Dermis microvascular lymphatic vessel endothelial cell (primary cell): ENCODE data around the gene DDX39B. TPM values are rescaled to one million over a fixed set of nuclear protein-coding genes. Genes with fewer than 3 reads are reported as not detected.
"Not testable (repeated sequence)": the region's sequence is repeated elsewhere in the genome, so short reads cannot be mapped to it uniquely, and the experiment has no call there.

ENCODE experiments used
- DNase-seq, 2 donors: peaks; one replicate each; pipeline versions ENCODE4 v3.0.0 to v3.0.0-alpha.2; 2010; ENCODE audit warnings: low read depth in 2 of 2
- total RNA-seq: library from RNA; depleted of rRNA; stranded (reverse); fragments of >200 nt; gene quantifications from 2 replicates; pipeline ENCODE4 v1.2.1, GENCODE V29; 2014

The DDX39B gene
- 318 and 410 TPM in 2 replicates for total RNA-seq

DNA sequence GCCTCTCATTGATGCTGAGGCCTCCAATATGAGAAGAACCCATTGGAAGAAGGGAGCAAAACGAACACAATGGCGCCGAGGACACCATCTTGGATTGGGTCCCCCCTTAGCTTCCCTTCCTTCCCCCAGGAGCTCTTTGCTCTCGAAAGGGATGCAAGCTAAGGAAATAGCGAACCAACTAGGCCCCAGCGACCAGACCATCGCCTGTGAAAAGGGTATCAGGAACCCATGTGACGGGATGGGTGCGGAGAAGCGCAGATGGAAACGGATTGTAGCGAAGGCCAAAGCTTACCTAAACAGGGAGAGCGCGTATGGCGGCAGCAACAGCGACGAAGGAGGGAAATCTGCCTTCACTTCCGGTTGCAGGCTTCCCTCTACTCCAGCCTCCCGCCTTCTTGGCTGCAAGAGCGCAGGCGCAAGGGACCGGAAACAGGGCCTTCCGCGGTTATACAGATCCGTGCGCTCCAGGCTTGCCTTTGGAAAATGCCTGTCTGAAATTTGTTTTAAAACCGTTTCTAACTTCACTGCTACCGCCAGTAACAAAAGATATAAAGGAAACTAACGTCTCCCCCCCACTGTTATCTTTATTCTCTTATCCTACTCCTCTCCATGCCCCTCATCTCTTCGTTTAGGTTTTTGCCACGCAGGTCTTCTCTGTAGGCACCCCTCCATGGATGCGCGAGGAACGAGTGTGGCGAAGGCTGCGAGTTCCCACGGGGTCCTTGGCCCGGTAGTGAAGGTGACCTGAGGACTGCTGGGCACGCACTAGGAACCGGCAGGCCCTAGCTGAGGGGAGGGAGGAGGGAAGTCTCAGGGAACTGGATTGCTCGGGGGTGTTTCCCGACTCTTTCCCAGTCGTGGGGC lies at the start of gene DDX39B:
DDX39B (minus strand) TSS at position 346 of the 864 bp plus-strand sequence. CDS start 1,471 bp downstream, outside the sequence.
- peak; percentile 94 to 98 for DNase-seq

DNA sequence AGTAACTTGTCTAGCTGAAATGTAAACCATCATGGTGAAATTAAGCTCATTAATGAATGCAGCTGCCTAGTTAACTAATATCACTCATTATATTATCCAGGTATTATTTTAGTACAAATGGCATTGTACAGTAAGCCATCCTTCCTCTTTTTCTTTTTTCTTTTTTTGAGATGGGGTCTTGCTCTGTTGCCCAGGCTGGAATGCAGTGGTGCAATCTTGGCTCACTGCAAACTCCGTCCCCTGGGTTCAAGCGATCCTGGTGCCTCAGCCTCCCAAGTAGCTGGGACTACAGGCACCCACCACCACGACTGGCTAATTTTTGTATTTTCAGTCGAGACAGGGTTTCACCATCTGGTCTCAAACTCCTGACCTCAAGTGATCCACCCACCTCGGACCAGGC lies 48.9 kb upstream of the DDX39B start:
- DNase-seq, result not testable (repeated sequence)

DNA sequence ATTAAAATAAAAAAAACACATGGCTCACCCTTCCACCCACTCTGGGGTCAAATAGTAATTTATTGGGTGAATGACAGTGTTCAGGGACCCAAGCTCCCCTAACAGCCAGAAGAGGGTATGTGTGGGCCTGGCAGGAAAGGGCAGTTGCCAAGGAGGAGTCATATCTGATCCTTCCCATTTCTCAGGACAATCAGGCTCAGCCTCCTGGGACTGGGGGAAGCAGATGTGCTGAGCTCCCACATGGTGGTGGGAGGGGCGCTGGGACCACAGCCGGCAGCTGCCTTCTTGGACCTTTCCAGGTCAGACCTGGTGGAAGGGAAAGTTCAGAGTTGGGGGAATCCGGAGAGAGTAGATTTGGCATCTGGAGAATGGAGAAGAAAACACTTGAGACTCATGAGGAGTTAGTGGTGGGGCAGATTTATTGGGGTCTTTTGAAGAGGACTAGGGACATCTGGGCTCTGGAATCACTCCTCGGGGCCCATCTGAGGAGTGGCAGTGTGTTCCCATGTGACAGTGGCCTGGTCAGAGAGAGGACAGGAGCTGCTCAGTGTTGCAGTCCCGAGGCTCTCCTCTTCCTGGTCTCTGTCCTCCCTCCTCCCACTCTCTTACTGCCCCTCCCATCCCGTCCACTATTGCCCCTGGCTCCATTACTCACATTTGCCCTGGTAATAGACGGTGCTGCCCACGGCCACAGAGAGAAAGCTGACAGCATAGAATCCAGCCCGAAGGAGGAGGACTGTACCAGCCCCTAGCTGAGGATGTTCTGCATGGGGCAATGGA lies 47.3 kb upstream of the DDX39B start:
- DNase-seq, result no peak

DNA sequence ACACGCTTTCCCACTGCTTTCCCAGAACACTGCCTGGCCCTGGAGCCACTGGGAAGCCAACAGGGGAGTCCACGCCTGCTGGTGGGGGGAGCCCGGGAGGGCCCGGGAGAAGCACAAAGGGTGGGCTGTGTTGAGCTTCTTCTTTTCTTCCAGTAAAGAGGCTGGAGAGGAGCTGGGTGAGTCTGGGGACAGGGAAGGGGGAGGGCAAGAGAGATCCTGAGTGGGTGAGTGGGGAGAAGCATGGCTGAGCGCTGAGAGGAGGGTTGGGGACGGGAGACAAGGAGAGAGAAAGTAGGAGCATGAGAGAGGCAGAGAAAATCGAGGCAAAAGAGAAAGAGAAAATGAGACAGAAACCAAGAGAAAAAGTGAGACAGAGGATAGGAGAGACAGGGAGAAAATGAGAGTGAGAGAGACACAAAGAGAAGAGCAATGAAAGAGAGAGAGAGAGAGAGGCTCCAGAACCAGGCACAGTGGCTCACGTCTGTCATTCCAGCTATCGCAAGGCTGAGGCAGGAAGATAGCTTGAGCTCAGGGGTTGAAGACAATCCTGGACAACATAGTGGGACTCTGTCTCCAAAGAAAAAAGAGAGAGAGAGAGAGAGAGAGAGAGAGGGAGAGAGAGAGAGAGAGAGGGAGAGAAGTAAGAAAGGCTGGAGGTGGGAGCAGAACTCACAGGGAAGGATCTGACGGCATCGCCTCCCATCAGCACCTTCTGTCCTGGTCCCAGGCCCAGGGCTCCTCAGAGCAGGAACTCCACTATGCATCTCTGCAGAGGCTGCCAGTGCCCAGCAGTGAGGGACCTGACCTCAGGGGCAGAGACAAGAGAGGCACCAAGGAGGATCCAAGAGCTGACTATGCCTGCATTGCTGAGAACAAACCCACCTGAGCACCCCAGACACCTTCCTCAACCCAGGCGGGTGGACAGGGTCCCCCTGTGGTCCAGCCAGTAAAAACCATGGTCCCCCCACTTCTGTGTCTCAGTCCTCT lies 46.3 kb upstream of the DDX39B start:
- no peak for DNase-seq

DNA sequence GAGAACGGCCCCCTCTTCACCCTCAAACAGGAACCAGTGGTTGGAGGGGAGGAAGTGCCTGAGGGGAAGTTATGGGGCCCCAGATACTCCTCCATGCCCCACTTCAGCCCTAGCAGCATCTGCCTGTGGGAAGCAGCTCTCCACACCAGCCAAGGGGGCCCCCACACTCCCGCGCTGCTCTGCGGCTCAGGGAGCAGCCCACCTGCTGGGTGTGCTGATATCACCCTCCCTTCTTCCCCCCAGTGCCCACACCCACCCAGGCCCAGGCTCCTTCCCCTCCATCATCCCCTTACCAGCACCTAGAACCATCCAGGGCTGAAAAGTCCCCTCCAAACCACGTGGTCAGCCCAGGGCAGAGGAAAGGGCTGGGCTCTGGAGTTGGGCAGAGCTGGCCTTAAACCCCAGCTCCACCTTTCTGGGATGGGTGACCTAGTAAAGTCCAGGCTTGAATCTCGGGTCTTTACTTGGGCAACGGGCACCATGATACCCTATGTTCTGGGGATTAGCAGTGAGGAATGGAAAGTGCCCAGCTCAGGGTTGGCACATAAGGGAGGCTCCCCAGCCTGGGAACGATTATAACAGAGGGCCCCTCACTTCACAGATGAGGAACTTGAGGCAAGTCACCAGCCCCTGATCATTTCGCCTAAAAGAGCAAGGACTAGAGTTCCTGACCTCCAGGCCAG lies 44.9 kb upstream of the DDX39B start:
- DNase-seq, result no peak

DNA sequence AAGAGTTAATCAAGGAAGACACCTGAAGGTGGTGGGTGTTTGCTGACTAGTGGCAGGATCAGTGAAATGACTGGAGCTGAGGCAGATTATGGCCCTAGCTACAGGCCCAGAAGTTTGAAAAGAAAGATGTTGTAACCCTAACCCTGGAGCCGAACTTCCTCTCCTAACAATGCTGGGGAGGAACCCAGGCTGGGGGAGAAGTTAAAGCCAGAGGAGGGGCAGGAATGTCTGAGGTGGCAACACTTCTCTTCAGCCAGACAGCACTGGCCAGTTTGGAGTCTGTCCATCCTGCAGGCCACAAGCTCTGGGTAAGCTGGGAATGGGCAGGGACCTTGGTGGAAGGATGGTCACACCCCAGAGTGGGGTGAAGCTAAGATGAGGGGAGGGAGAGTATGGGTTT lies 44.2 kb upstream of the DDX39B start, which contains the start of gene LST1:
LST1 (plus strand) TSS at position 270 of the 400 bp plus-strand sequence. CDS start 1,023 bp downstream, outside the sequence.
- DNase-seq, result no peak

DNA sequence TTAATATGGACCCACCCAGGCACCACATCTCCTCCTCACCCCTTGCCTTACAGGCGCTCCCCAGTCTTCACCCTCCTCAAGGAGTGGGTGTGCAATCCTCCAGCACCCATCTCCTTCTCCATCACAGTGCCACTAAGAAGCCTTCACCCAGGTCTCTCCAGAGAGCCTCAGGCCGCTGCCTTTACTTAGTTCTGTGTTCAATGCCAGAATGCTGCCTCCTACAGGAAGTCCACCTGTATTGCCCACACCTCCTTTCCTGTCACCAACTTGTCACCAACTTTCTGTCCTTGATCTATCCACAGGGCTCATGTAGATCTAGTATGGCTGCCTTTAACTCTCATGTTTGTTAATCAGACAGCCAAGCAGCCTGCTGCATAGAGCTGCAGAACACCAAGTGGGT lies 43.7 kb upstream of the DDX39B start:
- peak in 1 of 2 donors; percentile 39 for DNase-seq

DNA sequence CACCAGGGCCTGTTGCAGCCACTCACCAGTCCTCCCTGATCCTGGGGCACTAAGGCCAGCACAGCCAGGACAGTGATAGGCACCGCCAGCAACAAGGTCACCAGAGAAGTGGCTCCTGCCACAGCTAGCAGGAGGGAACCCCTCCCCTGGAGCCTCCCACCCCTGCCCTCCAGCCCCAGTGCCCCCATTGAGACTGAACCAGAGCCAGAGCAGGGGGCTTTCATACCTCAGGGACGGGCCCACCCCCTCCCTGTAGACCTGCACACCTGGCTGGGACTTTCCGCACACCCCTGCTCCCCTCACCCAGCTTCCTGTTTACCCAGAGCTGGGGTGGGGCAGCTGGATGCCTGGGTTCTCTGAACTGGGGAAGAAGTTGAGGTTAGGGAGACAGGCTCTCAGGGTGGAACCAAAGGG lies 40.4 kb upstream of the DDX39B start, which contains the start of gene LTB:
LTB (minus strand) TSS at position 195 of the 414 bp plus-strand sequence; CDS start at position 188, 7 bp downstream.
- no peak for DNase-seq

DNA sequence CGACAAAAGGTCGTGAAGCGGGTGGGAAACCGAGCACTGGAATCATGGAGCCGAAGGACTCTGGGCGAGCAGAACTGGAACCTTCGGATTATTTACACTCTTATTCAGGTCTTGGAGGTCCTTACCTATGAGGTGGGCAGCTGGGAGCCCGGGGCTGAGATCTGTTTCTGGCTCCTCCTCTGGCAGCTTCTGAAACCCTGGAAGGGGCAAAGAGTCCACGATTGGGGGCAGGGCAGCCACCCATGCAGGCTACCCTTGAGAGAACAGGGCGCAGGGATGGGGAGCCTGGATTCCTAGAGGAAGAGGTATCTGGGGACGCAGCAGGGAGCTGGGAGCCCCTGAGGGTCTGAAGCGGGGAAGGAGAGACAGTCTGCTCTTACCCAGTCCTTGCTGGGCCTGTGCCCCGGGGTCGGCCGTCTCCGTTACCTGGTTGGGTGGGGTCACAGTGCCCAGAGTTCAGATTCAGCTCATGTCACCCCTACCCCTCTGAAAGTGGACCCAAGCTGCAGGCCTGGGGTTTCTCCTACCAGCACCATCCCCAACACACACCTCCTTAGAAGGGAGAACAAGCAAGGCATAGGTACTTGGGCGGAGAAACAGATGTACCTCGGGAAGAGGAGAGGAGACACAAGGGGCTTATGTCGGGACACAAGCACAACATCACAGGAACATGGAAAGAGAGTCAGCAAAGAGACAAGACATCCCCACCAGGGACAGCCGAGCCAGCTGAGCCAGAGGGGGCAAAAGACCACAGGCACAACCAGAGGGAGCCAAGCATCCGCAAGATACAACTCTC lies 39.8 kb upstream of the DDX39B start:
- DNase-seq, result peak in 1 of 2 donors; percentile 16

DNA sequence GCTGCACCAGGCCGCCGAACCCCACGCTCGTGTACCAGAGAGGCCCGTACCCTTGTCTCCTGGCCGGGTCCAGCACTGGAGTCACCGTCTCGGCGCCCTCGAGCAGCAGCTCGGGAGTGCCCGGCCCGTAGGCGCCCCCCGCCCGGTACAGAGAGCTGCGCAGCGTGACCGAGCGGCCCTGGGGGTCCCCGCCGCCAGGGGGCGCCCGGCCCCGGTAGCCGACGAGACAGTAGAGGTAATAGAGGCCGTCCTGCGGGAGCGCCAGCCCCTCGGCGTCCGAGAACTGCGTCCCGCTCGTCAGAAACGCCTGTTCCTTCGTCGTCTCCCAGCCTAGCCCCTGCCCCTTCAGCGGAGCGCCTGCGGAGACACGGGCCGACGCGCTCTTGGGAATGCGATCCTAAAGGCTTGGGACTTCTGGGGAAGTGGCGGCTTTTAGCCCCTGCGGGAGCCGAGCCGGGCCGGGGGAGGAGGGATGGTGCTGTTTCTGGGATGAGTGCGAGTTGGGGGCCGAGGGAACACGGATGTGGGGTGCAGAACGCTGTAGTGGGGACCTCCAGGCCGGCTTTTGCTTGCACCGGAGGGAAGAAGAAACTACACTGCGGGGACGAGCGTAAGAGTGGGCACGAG lies 39.1 kb upstream of the DDX39B start:
- peak in 1 of 2 donors; percentile 88 for DNase-seq

DNA sequence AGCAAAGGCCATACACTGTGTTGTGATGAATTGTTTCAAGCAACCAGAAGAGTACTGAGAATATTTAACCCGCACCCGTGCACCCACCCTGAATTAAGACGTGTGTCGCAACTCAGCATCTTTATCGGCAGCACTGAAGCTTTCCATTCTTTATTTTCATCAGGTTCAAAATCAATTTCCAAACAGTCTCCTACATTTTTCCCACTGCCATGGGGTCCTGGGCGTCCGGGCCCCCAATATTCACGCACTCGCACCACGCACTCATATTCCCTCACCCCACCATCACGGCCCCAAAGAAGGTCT lies 38.6 kb upstream of the DDX39B start:
- no peak for DNase-seq

DNA sequence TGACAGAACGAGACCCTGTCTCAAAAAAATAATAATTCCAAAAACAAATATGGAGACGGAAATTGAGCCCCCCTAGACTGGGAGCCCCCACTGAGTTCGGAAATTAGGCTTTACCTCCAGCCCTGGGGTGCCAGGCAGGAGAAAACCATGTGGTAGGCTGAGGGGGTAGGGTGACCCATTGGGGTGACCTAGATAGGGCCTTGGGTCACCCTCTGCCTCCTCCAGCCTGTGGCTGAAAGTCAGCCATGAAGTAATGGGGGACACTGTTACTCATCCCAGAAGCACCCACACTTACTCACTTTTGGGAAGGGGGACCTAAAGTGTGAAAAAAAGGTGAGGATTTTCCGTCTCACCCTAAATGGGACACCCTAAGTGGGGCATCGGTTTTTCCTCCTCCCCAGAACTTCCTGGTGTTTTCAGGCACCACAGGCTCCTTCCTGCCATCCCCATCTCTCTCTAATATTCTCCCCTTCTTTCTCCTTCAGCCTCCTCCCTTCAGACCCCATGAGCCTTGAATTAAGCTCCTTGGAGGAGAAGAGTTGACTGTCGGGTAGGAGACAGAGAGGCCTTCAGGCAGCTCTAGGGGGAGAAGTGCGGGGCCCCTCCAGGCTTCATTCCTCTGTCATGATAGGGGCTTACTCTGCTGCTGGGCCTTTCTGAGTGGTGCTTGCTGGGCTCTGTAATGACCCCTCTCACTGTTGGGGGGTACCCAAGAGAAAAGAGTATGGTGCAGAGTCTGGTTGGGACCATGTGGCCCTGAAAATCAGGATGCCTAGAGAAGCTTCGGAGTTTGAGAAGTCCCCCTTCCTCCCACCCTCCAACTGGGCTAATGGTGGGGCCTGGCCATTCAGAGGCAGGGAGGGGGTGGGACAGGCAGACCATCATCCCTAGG lies 38.0 kb upstream of the DDX39B start:
- no peak for DNase-seq

DNA sequence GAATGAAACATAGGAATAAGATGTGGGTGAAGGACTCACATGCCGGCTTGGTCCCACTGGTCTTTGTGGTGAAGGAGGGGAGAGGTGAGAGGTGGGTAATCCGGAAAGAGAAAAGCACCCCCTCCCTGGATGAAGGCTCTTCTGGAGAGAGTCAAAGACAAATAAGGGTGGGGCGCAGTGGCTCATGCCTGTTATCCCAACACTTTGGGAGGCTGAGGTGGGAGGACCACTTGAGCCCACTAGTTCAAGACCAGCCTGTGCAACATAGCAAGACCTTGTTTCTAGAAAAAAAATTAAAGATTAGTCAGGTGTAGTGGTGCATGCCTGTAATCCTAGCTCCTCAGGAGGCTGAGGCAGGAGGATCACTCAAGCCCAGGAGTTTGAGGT lies 37.3 kb upstream of the DDX39B start:
- no peak for DNase-seq

DNA sequence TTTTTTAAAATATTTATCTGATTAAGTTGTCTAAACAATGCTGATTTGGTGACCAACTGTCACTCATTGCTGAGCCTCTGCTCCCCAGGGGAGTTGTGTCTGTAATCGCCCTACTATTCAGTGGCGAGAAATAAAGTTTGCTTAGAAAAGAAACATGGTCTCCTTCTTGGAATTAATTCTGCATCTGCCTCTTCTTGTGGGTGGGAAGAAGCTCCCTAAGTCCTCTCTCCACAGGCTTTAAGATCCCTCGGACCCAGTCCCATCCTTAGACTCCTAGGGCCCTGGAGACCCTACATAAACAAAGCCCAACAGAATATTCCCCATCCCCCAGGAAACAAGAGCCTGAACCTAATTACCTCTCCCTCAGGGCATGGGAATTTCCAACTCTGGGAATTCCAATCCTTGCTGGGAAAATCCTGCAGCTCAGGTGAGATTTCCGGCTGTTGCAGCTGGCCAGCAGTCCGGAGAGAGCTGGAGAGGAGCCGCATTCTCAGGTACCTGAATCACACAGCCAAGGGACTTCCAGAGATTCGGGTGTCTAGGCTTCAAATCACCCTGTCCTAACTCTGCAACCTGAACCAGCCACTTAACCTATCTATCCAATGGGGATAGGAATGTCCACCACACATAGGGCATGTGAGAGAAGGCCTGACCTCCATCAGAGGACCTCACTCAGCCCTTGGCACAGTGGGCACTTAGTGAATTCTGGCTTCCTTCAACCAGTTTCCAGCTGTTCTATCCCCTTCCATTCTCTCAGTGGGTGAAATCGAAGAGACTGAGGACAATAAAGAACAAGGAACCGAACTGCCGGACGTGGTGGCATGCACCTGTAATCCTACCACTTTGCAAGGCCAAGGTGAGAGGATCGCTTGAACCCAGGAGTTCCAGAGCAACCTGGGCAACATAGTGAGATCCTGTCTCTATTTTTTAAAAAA lies 36.6 kb upstream of the DDX39B start:
- DNase-seq, result peak in 1 of 2 donors; percentile 52

DNA sequence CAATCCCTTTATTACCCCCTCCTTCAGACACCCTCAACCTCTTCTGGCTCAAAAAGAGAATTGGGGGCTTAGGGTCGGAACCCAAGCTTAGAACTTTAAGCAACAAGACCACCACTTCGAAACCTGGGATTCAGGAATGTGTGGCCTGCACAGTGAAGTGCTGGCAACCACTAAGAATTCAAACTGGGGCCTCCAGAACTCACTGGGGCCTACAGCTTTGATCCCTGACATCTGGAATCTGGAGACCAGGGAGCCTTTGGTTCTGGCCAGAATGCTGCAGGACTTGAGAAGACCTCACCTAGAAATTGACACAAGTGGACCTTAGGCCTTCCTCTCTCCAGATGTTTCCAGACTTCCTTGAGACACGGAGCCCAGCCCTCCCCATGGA lies 35.8 kb upstream of the DDX39B start:
- no peak for DNase-seq

DNA sequence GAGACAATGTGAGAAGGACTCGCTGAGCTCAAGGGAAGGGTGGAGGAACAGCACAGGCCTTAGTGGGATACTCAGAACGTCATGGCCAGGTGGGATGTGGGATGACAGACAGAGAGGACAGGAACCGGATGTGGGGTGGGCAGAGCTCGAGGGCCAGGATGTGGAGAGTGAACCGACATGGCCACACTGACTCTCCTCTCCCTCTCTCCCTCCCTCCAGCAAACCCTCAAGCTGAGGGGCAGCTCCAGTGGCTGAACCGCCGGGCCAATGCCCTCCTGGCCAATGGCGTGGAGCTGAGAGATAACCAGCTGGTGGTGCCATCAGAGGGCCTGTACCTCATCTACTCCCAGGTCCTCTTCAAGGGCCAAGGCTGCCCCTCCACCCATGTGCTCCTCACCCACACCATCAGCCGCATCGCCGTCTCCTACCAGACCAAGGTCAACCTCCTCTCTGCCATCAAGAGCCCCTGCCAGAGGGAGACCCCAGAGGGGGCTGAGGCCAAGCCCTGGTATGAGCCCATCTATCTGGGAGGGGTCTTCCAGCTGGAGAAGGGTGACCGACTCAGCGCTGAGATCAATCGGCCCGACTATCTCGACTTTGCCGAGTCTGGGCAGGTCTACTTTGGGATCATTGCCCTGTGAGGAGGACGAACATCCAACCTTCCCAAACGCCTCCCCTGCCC lies 35.2 kb upstream of the DDX39B start:
- DNase-seq, result no peak
